HG03460 (cell line): Measurements from ENCODE around the gene ZNF668.
"Not testable (repeated sequence)": the region's sequence is repeated elsewhere in the genome, so short reads cannot be mapped to it uniquely, and the experiment has no call there.

Experiments used
- ATAC-seq: cut with Tn5 transposase; IDR thresholded peaks from one replicate; pipeline ENCODE4 v1.9.1; 2021; ENCODE audit not compliant: unreplicated experiment

ZNF668 gene

DNA sequence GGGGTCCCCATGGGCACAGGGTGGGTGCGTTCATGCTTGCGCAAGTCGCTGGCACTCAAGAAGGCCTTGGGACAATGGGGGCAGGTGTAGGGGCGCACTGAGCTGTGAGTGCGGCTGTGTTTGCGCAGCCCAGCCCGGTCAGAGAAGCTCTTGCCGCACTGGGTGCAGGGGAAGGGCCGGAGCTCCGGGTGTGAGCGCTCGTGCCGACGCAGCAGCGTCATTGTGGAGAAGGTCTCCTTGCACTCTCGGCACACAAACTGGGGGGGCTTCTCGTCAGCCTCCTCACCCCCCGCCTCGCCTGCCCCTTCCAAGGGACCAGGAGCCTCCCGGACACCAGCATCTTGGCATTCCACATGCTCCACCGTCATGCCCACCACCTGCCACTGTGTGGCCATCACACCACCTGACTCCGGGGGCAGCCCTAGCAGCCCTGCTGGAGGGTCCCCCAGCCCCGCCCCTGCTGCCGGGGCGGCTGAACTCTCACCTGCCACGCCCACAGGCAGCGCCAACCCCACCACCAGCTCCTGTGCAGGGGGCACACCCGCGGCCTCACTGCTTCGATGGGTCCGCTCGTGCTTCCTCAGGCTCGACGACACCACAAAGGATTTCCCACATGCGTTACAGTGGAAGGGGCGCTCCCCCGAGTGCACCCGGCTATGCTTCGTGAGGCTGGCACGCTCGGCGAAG, 12.8 kb downstream of the ZNF668 start:
- no peak for ATAC-seq

DNA sequence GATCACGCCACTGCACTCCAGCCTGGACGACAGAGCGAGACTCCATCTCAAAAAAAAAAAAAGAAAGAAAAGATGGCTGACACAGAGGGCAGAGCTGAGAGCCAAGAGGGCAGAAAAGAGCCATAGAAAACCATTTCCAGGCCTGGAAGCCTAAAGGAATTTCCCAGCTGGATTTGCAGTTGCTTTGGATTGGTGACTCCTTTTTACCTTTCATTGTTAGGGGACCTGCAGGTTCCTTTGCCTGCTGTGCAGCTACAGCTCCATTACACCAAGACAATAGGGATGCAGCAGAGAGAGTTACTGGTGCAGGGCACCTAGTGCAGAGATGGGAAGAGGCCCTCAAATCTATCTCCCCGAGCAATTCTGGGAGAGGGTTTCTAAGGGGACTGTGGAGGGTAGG, 18.4 kb downstream of the ZNF668 start:
- ATAC-seq = no peak

DNA sequence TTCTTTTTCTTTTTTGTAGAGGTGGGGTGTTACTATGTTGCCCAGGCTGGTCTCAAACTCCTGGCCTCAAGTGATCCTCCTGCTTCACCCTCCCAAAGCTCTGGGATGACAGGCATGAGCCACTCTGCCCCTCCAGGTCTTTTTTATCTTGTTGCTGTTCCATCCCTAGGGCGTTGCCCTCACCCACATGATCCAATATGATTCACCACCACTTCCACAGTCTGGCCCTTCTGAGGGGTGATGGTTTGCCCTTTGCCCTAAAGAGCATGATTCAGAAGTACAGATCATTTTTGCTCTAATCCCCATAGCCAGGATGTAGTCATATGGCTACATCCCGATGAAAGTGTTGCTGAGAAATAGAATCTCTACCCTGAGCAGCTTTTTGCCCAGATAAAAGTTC, 21.9 kb downstream of the ZNF668 start:
- ATAC-seq = no peak

DNA sequence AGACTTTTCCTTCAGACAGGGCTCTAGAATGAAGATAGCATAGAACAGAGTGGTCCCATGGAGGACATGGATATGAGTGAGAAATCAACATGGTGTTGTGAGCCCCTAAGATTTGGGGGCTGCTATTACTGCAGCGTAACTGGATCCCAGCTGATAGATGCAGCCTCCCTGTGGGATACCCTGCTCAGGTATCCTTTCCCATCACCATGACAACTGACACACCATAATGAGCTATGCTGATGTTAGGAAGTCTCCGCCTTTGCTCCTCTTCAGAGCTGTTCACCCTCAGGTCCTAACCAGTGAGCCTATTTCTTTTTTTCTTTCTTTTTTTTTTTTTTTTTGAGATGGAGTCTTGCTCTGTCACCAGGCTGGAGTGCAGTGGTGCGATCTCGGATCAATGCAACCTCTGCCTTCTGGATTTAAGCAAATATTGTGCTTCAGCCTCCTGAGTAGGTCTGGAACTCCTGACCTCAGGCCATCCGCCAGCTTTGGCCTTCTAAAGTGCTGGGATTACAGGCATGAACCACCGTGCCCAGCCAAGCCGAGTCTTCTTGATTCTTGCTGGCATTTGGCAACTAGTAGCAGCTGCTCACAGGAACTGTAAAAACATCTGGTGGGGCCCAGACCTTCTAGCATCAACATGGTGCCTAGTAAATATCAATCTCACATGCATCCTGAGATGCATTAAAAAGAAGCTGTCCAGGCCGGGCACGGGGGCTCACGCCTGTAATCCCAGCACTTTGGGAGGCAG, 23.6 kb downstream of the ZNF668 start:
- ATAC-seq = no peak

DNA sequence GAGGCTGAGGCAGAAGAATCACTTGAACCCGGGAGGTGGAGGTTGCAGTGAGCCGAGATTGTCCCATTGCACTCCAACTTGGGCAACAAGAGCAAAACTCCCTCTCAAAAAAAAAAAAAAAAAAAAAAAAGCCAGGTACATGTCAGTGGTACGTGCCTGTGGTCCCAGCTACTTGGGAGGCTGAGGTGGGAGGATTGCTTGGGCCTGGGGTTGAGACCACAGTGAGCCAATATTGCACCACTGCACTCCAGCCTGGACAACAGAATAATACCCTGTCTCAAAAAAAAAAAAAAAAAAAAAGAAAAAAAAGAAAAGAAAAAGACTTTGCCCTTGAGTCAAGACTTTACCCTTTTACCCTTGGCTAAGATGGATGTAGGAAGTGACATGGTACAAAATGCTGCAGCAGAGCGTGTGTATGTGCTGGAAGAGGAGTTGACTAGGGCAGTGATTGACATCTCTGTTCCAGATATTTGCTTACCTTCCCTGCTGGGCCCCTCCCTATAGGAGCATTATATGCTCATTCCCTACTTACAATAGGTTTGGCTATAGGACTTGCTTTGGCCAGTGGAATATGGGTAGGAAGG, 30.1 kb downstream of the ZNF668 start:
- ATAC-seq = no peak

DNA sequence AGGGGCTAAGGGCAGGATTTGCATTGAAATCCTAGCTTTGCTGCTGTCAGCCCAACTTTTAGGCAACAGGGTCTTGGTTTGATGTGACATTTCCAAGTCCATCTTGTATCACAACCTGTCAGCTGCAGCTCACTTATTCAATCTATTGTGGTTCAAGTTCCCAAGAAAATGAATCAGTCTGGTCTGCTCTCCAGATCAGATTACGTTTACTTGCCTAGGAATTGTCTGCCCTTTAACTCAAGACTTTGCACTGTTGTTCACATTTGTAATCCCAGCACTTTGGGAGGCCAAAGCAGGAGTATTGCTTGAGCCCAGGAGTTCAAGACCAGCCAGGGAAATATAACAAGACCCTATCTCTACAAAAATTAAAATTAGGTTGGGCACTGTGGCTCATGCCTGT, 30.7 kb downstream of the ZNF668 start:
- ATAC-seq = no peak

DNA sequence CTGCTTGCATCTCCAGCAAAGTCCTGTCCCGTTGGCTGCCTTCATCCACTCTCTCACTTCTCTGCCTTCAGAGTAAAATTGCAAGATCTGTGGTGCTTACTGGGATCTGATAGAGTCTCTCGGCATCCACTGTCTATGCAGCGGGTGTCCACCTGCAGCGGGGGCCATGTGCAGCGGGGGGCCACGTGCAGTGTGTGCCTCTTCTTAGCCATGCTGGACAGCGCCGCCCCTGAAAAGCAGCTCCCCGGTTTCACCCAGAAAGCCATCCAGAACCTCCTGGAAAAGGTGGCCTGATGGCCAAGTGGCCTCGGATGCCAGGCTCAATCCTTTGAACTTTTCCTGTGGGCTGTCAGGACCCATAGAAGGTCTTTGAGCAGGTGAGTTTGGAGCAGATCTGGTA, 31.2 kb downstream of the ZNF668 start:
- no peak for ATAC-seq

DNA sequence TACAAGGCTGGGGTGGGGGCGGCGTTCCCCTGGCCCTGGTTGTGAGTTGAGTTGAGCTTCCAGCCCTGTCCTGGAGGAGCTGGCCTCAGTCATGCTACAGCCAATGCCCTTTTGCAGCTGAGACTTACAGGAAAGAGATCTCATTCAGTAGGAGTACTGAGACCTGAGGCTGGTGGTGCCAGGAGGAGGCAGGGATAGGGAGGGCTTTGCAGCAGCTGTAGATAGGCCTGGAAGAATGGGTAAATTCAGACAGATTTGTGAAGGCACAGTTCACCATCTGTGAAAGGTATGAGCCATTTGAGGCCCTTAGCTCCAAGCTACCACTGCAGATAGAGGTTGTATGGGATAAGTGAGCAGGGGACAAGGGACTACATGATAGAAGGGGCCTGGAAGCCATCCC, 35.0 kb downstream of the ZNF668 start:
- ATAC-seq = no peak

DNA sequence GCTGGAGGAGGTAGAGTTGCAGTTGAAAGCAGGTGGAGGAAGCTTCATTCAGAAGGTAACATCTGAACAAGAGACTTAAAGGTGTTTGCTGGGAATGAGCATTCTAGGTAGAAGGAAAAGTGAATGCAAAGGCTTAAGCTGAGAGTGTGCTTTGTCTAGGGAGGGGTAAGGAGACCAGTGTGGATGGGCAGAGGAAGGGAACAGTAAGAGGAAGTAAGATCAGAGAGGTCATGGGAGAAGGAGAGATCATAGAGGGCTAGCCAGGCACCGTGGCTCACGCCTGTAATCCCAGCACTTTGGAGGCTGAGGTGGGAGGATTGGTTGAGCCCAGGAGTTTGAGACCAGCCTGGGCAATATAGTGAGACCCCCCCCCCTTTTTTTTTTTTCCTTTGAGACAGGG, 37.3 kb downstream of the ZNF668 start:
- no peak for ATAC-seq

DNA sequence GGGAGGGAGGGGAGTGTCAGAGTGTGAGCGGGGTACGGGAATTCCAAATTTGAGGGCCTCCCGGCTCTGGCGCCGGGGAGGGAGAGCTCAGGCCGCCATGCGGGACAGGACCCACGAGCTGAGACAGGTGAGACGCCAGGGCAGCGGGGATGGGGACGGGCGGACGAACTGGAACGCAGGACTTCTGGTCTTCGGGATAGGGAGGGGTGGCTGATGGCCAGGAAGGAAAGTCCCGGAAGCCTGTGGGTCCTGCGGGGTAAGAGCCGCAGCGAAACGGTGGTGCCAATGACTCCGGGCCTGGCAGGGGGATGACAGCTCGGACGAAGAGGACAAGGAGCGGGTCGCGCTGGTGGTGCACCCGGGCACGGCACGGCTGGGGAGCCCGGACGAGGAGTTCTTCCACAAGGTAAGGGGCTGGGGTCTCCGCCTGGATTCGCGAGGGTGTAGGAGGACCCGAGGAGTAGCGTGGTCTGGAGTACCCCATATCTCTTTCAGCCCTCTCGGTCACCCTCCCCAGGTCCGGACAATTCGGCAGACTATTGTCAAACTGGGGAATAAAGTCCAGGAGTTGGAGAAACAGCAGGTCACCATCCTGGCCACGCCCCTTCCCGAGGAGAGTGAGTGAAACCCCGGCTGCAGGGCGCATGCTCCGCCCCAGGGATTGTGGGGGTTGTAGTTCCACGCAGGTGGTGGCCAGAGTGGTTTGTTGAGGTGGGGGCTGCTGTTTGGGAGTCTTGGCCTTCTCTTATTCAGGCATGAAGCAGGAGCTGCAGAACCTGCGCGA, 40.1 kb downstream of the ZNF668 start:
- ATAC-seq = peak; percentile 41

DNA sequence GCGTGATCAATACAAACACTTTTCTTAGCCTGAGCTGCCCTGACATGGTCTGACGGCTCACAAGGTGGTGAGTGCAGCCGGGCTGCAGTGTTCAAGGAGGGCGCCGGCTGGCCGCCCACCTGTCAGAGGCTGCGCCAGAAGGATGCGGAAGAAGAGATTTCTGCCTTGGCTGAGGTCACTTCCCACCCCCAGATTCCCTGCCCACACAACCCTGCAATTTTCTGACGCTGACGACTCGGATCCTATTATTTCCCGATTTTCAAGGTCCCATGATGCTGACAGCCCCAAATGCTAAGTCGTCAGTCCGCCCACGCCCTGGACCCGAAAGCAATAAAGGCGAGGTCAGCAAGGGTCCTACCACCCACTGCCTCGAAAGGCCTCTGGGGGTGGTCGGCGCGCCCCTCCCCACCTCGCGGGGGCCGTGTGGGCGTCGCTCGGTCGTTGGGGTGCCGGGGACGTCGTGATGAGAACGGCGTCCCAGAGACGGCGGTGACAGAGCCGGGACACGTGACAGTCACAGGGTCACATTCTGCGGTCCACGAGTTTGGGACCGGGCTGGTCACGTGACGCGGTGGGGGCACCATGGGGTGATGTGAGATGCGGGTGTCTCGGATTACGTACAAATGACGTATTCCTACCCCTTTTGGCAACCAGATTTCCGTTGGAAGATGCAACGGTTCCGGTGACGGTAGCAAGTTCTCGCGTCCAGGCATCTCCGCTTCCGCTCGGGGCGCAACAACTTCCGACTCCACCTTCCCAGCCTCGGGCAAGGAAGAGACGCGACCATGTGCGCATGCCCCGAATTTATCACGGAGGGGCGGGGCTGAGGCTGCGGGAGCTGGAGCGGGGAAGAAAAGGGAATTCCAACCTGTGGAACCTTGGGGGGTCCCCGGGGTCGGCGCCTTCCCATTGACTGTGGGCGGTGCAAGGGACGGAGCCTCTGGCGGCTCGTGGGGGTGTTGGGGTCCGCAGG, 41.0 kb downstream of the ZNF668 start, which contains the start of gene STX4:
STX4 (plus strand) TSS at position 823 of the 973 bp plus-strand sequence. CDS start 248 bp downstream, outside the sequence.
- peak; percentile 67 for ATAC-seq

DNA sequence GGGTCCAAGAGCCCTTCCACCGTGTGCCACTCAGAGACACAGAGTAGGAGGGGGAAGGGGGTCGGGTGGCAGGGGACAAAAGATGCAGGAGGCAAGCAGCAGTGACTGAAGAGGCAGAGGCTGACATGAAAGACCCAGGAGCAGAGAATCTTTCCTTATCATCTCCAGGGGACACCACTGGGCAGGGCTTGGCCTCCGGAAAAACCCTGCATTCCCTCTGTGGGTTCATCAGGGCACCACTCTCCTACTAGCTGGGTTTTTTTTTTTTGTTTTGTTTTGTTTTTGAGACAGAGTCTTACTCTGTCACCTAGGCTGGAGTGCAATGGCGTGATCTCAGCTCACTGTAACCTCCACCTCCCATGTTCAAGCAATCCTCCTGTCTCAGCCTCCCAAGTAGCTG, 42.8 kb downstream of the ZNF668 start:
- no peak for ATAC-seq

DNA sequence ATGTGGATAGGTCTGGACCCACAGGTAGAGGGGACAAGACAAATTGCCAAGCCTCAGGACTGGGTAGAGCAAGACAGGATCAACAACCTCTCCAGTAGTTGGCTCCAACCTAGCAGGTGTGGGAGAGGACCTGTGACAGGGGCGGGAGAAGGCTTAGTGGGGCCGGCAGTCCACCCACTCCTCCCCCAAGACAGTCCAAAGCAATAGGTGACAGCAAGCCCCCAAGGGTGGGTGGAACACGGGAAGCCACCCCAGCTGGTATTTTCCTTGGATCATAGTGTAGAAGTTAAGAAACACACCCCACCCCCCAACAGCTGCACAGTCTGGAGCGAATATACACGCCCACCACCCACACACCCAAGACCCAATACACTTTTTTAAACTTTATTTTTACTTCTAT, 44.8 kb downstream of the ZNF668 start:
- no peak for ATAC-seq

DNA sequence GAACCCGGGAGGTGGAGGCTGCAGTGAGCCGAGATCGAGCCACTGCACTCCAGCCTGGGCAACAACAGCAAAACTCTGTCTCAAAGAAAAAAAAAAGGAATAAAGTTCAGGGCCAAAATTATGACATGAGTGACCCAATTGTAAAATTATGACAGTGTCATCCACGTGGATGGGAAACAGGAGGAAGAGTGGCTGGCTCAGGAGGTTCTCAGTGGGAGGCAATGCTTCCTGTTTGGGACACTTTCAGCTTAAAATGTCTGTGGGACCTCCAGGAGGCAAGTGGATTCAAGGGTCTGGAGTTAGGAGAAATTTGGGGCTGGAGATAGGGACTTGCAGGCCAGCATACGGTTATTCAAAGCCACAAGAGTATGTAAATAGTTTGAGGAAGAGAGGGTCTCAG, 48.7 kb downstream of the ZNF668 start:
- ATAC-seq = no peak

DNA sequence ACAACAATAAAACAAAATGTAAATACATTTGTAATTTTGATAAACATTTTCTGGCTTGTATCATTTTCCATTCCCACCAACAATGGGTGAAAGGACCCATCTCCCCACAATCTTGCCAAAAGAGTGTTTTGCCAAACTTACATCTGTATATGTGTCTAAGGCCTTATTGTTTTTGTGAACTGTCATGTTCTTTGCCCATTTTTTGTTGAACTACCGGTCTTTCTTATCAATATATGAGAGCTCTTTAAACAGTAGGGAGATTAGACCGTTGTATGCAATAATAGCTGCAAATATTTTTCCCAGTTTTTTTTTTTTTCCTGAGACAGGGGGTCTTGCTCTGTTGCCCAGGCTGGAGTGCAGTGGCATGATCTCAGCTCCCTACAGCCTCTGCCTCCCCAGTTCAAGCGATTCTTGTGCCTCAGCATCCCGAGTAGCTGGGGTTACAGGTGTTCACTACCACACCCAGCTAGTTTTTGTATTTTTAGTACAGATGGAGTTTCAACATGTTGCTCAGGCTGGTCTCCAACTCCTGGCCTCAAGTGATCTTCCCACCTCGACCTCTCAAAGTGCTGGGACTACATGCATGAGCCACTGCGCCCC, 50.3 kb downstream of the ZNF668 start:
- ATAC-seq = no peak

DNA sequence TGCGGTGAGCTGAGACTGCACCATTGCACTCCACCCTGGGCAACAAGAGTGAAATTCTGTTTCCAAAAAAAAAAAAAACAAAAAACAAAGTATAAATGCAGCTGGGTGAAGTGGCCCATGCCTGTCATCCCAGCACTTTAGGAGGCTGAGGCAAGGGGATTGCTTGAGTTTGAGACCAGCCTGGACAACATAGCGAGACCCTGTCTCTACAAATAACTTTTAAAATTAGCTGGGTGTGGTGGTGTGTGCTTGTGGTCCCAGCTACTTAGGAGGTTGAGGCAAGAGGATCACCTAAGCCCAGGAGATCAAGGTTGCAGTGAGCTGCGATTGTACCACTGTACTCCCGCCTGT, 50.8 kb downstream of the ZNF668 start:
- ATAC-seq = no peak

DNA sequence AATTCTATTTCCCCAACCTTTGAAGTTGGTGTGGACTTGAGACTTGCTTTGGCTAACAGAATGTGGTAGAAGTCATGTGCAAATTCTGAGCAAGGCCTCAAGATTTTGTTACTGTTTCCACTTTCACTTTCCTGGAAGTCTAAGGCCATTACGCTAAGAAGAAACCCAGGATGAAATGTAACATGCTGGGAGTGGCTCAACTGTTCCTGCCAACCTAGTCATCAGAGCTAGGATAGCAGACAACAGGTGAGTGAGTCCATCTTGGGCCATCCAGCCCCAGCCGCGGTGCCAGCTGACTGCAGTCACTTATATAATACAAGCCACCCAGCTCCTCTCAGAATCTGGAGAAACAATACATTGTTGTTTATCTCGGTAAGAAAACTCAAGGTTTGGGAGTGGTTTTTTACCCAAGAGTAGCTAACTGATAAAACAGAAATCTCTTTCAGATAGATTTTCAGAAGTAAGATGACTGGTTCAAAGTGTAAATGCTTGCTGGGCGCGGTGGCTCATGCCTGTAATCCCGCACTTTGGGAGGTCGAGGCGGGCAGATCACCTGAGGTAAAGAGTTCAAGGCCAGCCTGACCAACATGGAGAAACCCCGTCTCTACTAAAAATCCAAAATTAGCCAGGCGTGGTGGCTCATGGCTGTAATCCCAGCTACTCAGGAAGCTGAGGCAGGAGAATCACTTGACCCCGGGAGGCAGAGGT, 51.3 kb downstream of the ZNF668 start:
- ATAC-seq = no peak

DNA sequence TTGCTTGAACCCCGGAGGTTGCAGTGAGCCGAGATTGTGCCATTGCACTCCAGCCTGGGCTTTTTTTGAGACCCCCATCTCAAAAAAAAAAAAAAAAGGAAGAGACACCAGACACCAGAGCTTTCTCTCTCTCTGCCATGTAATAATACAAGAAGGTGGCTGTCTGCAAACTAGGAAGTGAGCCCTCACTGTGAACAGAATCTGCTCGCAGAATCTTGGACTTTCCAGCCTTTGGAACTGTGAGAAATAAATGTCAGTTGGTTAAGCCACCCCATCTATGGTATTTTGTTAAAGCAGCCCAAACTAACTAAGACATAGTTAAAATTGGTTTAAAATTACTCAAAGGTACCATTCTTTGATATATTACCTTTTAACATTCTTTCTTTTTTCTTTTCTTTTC, 53.5 kb downstream of the ZNF668 start:
- no peak for ATAC-seq

DNA sequence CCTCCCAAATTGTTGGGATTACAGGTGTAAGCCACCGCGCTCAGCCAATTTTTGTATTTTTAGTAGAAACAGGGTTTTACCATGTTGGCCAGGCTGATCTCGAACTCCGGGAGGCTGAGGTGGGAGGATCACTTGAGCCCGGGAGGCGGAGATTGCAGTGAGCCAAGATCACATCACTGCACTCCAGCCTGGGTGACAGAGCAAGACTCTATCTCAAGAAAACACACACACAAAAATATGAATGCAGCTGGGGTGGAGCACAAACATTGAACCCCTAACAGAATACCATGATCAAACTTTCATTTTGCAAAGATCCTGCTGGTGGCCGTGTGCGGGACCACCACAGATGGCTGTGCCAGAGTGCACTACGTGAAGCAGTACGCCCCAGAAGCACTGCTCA, 56.3 kb downstream of the ZNF668 start:
- ATAC-seq = not testable (repeated sequence)
